WTC11 (cell line): ENCODE results near the gene OSBPL9. TPM values are rescaled to one million over a fixed set of nuclear protein-coding genes. Genes with fewer than 3 reads are reported as not detected.
A peak's percentile ranks its signal among the peaks of the same experiment; 100 is the strongest.

Experiments used
- ATAC-seq: fragments of 200-7000 bp; cut with Tn5 transposase; 2 replicates; pipeline ENCODE4 v1.10.0; 2021; ENCODE audit warnings: mild to moderate bottlenecking, moderate library complexity
- CTCF ChIA-PET: fragments of 300-600 bp; sonication (Branson Sonifier 250); formaldehyde crosslinking; loops from one replicate; lab custom pipeline; 2021; ENCODE audit warnings: antibody characterized with exemption; lab: Charles Lee
- POLR2A ChIA-PET: fragments of 350-600 bp; sonication (Branson Sonifier 250); formaldehyde crosslinking; loops from one replicate; lab custom pipeline; 2021; ENCODE audit warnings: antibody characterized with exemption; lab: Charles Lee
- DNase-seq: peaks from one replicate; pipeline ENCODE4 v3.0.0; 2021; ENCODE audit warnings: low spot score
- H3K27ac Mint-ChIP-seq: 2 replicates; pipeline ENCODE4 v1.8.0; 2021; ENCODE audit warnings: mixed read lengths
- H3K27me3 Mint-ChIP-seq: 2 replicates; pipeline ENCODE4 v1.8.0; 2021; ENCODE audit warnings: low read depth, mild to moderate bottlenecking, moderate library complexity, mixed read lengths
- H3K36me3 Mint-ChIP-seq: 2 replicates; pipeline ENCODE4 v1.8.0; 2021; ENCODE audit warnings: mixed read lengths
- H3K4me1 Mint-ChIP-seq: 2 replicates; pipeline ENCODE4 v1.8.0; 2022; ENCODE audit warnings: mixed read lengths
- H3K4me3 Mint-ChIP-seq: 2 replicates; pipeline ENCODE4 v1.8.0; 2021; ENCODE audit warnings: mild to moderate bottlenecking, moderate library complexity, mixed read lengths
- H3K9me3 Mint-ChIP-seq: 2 replicates; pipeline ENCODE4 v1.8.0; 2021; ENCODE audit warnings: mixed read lengths
- ELF4 ChIP-seq: sonication (generic); formaldehyde crosslinking; IDR thresholded peaks from 2 replicates; pipeline ENCODE4 v1.8.1; 2022; ENCODE audit warnings: low read depth, mild to moderate bottlenecking, moderate library complexity, missing genetic modification reagents
- FOXJ3 ChIP-seq: sonication (generic); formaldehyde crosslinking; IDR thresholded peaks from 2 replicates; pipeline ENCODE4 v1.9.0; 2021; ENCODE audit warnings: missing genetic modification reagents, mild to moderate bottlenecking, borderline replicate concordance
- IRF2 ChIP-seq: sonication (generic); formaldehyde crosslinking; IDR thresholded peaks from 2 replicates; pipeline ENCODE4 v1.8.0; 2022; ENCODE audit warnings: low read depth, missing genetic modification reagents, borderline replicate concordance
- KAT7 ChIP-seq: sonication (generic); formaldehyde crosslinking; IDR thresholded peaks from 2 replicates; pipeline ENCODE4 v1.8.1; 2023; ENCODE audit warnings: missing genetic modification reagents, mild to moderate bottlenecking, borderline replicate concordance
- MXD4 ChIP-seq: fragments of 250-450 bp; sonication (Bioruptor Pico); IDR thresholded peaks from 2 replicates; pipeline ENCODE4 v1.8.0; 2021; ENCODE audit warnings: mild to moderate bottlenecking, moderate library complexity, borderline replicate concordance
- NFATC4 ChIP-seq: fragments of 250-450 bp; sonication (Bioruptor Pico); IDR thresholded peaks from 2 replicates; pipeline ENCODE4 v1.9.0; 2021; ENCODE audit warnings: mild to moderate bottlenecking
- NFYB ChIP-seq: sonication (generic); formaldehyde crosslinking; conservative IDR thresholded peaks from 2 replicates; pipeline ENCODE4 v1.8.0; 2022; ENCODE audit warnings: low read depth, missing genetic modification reagents
- PRRX2 ChIP-seq: fragments of 250-450 bp; sonication (Bioruptor Pico); IDR thresholded peaks from 2 replicates; pipeline ENCODE4 v1.8.0; 2021; ENCODE audit warnings: mild to moderate bottlenecking
- SP1 ChIP-seq: sonication (generic); formaldehyde crosslinking; conservative IDR thresholded peaks from 2 replicates; pipeline ENCODE4 v1.8.1; 2022; ENCODE audit warnings: missing genetic modification reagents
- TP53 ChIP-seq: sonication (generic); formaldehyde crosslinking; IDR thresholded peaks from 2 replicates; pipeline ENCODE4 v1.8.1; 2023; ENCODE audit warnings: mild to moderate bottlenecking, missing genetic modification reagents
- ZNF263 ChIP-seq: sonication (generic); formaldehyde crosslinking; IDR thresholded peaks from 2 replicates; pipeline ENCODE4 v1.8.1; 2022; ENCODE audit warnings: low read depth, mild to moderate bottlenecking, moderate library complexity, missing genetic modification reagents
- ZNF396 ChIP-seq: fragments of 250-450 bp; sonication (Bioruptor Pico); IDR thresholded peaks from 2 replicates; pipeline ENCODE4 v1.8.0; 2021; ENCODE audit warnings: mild to moderate bottlenecking, moderate library complexity, borderline replicate concordance
- total RNA-seq: library from RNA; stranded (reverse); gene quantifications from 3 replicates; pipeline ENCODE4 v1.2.3, GENCODE V29; 2021
- TF ChIP-seq, protein P1 (sequence below): sonication (generic); formaldehyde crosslinking; IDR thresholded peaks from 2 replicates; pipeline ENCODE4 v1.8.1; 2022; ENCODE audit warnings: mild to moderate bottlenecking, moderate library complexity, missing genetic modification reagents
- TF ChIP-seq, protein P2 (sequence below): fragments of 250-450 bp; sonication (Bioruptor Pico); IDR thresholded peaks from 2 replicates; pipeline ENCODE4 v1.8.0; 2021; ENCODE audit warnings: mild to moderate bottlenecking
- TF ChIP-seq, protein P3 (sequence below): sonication (generic); formaldehyde crosslinking; IDR thresholded peaks from 2 replicates; pipeline ENCODE4 v1.8.0; 2023; ENCODE audit warnings: missing genetic modification reagents
- TF ChIP-seq, protein P4 (sequence below): fragments of 250-450 bp; sonication (Bioruptor Pico); IDR thresholded peaks from 2 replicates; pipeline ENCODE4 v1.9.0; 2021; ENCODE audit warnings: mild to moderate bottlenecking
- TF ChIP-seq, protein P5 (sequence below): fragments of 250-450 bp; sonication (Bioruptor Pico); IDR thresholded peaks from 2 replicates; pipeline ENCODE4 v1.9.0; 2021; ENCODE audit warnings: mild to moderate bottlenecking

Gene OSBPL9
- total RNA-seq, 1 experiment from 2014 or later: 55.6 TPM

DNA sequence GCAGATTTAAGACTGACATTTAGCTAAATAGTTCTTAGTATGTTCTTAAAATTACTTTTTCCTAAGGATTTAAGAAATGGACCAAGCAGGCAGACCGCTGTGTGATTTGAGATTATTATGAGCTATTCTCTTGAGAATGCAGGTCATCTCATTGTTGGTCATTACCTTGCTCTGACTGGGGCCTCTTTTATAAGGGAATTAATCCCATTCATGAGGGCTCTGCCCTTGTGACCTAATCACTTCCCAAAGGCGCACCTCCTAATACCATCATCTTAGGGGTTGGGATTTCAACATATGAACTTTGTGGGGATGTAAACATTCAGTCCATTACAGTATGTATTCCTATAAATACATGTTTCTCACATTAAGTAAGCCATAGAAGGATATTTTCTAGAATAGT, 24.2 kb downstream of the OSBPL9 start:
- TF ChIP-seq, protein P1, sequence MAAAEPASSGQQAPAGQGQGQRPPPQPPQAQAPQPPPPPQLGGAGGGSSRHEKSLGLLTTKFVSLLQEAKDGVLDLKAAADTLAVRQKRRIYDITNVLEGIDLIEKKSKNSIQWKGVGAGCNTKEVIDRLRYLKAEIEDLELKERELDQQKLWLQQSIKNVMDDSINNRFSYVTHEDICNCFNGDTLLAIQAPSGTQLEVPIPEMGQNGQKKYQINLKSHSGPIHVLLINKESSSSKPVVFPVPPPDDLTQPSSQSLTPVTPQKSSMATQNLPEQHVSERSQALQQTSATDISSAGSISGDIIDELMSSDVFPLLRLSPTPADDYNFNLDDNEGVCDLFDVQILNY (CRISPR knock-in tag): no peak
- TF ChIP-seq TP53: no peak
- no peak for TF ChIP-seq ZNF263
- TF ChIP-seq, protein P2, sequence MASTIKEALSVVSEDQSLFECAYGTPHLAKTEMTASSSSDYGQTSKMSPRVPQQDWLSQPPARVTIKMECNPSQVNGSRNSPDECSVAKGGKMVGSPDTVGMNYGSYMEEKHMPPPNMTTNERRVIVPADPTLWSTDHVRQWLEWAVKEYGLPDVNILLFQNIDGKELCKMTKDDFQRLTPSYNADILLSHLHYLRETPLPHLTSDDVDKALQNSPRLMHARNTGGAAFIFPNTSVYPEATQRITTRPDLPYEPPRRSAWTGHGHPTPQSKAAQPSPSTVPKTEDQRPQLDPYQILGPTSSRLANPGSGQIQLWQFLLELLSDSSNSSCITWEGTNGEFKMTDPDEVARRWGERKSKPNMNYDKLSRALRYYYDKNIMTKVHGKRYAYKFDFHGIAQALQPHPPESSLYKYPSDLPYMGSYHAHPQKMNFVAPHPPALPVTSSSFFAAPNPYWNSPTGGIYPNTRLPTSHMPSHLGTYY (CRISPR knock-in tag): no peak
- TF ChIP-seq ELF4 (CRISPR knock-in tag): no peak
- no peak for TF ChIP-seq PRRX2 (CRISPR knock-in tag)
- no peak for TF ChIP-seq KAT7 (CRISPR knock-in tag)
- TF ChIP-seq, protein P3, sequence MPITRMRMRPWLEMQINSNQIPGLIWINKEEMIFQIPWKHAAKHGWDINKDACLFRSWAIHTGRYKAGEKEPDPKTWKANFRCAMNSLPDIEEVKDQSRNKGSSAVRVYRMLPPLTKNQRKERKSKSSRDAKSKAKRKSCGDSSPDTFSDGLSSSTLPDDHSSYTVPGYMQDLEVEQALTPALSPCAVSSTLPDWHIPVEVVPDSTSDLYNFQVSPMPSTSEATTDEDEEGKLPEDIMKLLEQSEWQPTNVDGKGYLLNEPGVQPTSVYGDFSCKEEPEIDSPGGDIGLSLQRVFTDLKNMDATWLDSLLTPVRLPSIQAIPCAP: no peak
- CTCF ChIA-PET: no interaction called here
- DNase-seq (no peak), ATAC-seq (no peak)
- Mint-ChIP-seq H3K4me3 (no peak overlapping the region), H3K4me1 (peaks cover 3% of the 10 kb centered on the region; the same call in 1 of the 2 replicates), H3K9me3 (peaks cover 3% of the 10 kb centered on the region; the same call in 1 of the 2 replicates), H3K36me3 (no peaks in the 10 kb centered on the region), H3K27me3 (no peaks in the 10 kb centered on the region), H3K27ac (no peak overlapping the region)
- POLR2A ChIA-PET: no interaction called here

DNA sequence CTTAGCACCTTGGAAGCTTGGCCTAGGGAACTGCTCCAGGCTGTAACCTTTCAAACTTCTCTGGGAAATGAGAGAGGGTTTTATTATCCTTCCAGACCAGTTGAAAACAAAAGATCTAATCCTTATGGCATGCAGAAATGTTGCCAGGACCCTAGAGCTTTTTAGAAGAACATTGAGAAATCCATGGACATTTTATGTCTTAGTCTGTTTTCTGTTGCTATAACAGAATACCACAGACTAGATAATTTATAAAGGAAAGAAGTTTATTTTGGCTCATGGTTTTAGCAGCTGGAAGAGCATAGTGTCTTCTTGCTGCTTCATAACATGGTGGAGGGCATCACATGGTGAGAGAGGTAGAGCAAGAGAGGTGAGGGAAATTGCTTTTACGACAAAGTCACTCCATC, 25.8 kb downstream of the OSBPL9 start:
- Mint-ChIP-seq H3K27me3 (no peaks in the 10 kb centered on the region), H3K9me3 (peaks cover 3% of the 10 kb centered on the region; the same call in 1 of the 2 replicates), H3K4me3 (no peak overlapping the region), H3K27ac (no peak overlapping the region), H3K4me1 (peaks cover 4% of the 10 kb centered on the region; the same call in 1 of the 2 replicates), H3K36me3 (no peaks in the 10 kb centered on the region)
- CTCF ChIA-PET: no interaction called here
- TF ChIP-seq IRF2 (CRISPR knock-in tag) (no peak), MXD4 (no peak)
- no peak for DNase-seq
- no peak for ATAC-seq
- POLR2A ChIA-PET: no interaction called here

DNA sequence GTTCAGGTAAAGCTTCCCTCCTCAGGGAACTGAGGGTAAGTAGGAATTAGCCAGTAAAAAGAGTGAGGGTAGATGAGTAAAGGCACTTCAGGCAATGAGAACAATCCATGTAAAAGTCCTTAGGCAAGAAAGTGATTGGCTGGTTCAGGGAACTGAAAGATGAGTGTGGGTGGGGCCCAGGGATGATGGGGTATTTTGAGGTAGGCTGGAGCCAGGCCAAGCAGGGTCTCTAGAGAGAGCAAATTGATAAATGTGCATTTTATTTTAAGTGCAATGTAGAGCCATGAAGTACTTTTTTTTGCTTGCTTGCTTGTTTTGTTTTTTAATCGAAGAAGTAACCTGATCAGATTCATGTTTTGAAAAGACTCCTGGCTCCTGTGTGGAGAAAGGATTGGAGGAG, 26.5 kb downstream of the OSBPL9 start:
- Mint-ChIP-seq H3K4me1 (peaks cover 8% of the 10 kb centered on the region), H3K9me3 (peaks cover 3% of the 10 kb centered on the region; the same call in 1 of the 2 replicates), H3K27ac (no peak overlapping the region), H3K27me3 (no peaks in the 10 kb centered on the region), H3K36me3 (no peaks in the 10 kb centered on the region), H3K4me3 (no peak overlapping the region)
- DNase-seq: no peak
- ATAC-seq: peak; percentile 46; the same call in 1 of the 2 replicates
- TF ChIP-seq FOXJ3 (no peak), NFYB (no peak), SP1 (no peak), ZNF396 (CRISPR knock-in tag) (no peak), NFATC4 (CRISPR knock-in tag) (no peak)
- TF ChIP-seq, protein P1 (CRISPR knock-in tag): no peak
- TF ChIP-seq, protein P4, sequence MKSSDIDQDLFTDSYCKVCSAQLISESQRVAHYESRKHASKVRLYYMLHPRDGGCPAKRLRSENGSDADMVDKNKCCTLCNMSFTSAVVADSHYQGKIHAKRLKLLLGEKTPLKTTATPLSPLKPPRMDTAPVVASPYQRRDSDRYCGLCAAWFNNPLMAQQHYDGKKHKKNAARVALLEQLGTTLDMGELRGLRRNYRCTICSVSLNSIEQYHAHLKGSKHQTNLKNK (CRISPR knock-in tag): no peak
- TF ChIP-seq, protein P5, sequence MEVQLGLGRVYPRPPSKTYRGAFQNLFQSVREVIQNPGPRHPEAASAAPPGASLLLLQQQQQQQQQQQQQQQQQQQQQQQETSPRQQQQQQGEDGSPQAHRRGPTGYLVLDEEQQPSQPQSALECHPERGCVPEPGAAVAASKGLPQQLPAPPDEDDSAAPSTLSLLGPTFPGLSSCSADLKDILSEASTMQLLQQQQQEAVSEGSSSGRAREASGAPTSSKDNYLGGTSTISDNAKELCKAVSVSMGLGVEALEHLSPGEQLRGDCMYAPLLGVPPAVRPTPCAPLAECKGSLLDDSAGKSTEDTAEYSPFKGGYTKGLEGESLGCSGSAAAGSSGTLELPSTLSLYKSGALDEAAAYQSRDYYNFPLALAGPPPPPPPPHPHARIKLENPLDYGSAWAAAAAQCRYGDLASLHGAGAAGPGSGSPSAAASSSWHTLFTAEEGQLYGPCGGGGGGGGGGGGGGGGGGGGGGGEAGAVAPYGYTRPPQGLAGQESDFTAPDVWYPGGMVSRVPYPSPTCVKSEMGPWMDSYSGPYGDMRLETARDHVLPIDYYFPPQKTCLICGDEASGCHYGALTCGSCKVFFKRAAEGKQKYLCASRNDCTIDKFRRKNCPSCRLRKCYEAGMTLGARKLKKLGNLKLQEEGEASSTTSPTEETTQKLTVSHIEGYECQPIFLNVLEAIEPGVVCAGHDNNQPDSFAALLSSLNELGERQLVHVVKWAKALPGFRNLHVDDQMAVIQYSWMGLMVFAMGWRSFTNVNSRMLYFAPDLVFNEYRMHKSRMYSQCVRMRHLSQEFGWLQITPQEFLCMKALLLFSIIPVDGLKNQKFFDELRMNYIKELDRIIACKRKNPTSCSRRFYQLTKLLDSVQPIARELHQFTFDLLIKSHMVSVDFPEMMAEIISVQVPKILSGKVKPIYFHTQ (CRISPR knock-in tag): no peak
- ChIA-PET POLR2A (no interaction called here), CTCF (no interaction called here)
